GM13977 (cell line): Measurements from ENCODE around the gene CDH13.

ENCODE experiments used
- DNase-seq: peaks from one replicate; pipeline ENCODE4 v3.0.0; 2012; ENCODE audit warnings: low spot score
- in situ Hi-C: fragments of 300-500 bp; cut with MboI; formaldehyde crosslinking; loops from one replicate; pipeline ENCODE4 v1.12.0; 2022; ENCODE audit warnings: low sequenced_read_pairs, low pct_unique_long_range_greater_than_20kb, mixed read lengths, inconsistent platforms; ENCODE audit not compliant: unreplicated experiment
- TF ChIP-seq, protein P1 (sequence below): IDR thresholded peaks from 2 replicates; pipeline ENCODE4 v1.5.1; 2012; ENCODE audit warnings: mild to moderate bottlenecking, control low read depth; ENCODE audit not compliant: insufficient read depth; ENCODE audit errors: extremely low read depth, missing control alignments

CDH13 gene

DNA sequence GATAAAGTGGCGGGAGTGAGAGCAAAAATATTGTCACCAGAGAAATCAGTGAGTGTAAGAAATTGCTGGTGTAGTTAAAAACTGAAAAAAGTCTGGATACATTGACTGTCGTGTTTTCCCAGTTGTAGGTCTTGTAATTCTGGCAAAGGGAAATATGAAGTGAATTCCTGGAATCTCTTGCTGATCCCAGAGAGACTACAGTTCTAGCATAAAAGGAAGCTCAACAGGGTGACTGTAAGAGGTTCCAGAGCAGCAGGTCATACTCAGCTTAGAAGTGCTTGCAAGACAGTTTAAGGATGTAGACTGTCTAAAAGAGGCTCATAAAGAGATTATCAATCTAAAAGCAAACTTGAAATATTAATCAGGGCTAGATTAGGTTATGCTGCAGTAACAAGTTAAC is 890.2 kb downstream of the CDH13 start:
- DNase-seq, result no peak
- in situ Hi-C loops, result no loop called here
- TF ChIP-seq, protein P1, sequence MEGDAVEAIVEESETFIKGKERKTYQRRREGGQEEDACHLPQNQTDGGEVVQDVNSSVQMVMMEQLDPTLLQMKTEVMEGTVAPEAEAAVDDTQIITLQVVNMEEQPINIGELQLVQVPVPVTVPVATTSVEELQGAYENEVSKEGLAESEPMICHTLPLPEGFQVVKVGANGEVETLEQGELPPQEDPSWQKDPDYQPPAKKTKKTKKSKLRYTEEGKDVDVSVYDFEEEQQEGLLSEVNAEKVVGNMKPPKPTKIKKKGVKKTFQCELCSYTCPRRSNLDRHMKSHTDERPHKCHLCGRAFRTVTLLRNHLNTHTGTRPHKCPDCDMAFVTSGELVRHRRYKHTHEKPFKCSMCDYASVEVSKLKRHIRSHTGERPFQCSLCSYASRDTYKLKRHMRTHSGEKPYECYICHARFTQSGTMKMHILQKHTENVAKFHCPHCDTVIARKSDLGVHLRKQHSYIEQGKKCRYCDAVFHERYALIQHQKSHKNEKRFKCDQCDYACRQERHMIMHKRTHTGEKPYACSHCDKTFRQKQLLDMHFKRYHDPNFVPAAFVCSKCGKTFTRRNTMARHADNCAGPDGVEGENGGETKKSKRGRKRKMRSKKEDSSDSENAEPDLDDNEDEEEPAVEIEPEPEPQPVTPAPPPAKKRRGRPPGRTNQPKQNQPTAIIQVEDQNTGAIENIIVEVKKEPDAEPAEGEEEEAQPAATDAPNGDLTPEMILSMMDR, result no peak

DNA sequence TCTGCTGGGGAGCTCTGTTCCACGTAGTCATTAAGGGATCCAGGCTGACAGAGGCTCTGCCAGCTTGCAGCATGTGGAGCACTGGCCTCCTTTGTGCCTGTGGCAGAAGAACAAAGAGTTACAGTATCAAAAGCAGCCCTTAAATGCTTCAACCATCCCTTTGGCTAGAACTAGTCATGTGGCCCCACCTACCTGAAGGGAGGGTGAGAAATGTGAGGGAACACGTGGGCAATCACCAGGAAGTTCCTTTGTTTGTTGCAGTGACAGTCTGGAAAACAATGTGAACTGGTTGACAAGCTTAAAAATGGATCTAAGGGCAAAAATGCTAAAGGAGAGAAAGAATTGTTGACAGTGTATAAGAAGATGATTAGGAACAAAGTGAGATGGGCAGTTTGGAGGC is 890.6 kb downstream of the CDH13 start:
- no peak for DNase-seq
- TF ChIP-seq, protein P1, result no peak
- in situ Hi-C loops, result no loop called here

DNA sequence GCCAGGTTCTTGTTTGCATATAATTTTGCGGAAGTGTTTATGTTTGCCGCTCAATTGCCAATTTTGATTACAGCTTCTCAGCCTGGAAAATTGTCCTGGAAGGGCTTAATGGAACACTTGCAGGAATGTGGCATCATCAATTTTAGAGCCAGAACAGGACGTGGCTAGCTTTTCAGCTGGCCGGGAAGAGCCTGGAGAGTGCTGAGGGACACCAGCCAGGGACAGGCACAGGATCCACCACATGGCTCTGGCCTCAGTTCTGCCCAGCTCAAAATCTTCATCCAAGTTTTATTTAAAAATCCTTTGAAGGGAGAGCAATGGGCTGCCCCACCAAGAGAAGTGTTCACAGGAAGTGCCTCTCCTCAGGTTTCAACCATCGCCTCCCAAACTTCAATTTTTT is 893.8 kb downstream of the CDH13 start:
- no peak for DNase-seq
- in situ Hi-C loops, result no loop called here
- TF ChIP-seq, protein P1, result no peak

DNA sequence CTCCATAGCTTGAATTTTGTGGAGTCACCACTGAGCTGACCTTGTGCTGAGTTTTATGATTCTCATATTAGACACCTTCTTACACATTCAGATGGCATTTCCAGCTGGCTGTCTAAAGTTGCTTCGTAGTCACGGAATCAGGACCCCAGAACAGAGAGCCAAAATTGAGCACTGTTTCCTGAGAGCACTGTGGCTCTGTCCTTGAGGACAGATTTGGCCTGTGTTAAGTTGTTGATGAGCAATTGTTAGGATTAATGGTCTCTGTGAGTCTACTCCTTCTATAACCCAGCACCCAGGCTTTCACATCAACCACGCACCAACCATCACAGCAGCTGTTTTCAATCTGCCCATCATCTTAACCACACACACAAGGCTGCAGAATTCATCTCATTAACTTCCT is 903.5 kb downstream of the CDH13 start:
- TF ChIP-seq, protein P1, result no peak
- DNase-seq, result no peak
- in situ Hi-C loops, result no loop called here

DNA sequence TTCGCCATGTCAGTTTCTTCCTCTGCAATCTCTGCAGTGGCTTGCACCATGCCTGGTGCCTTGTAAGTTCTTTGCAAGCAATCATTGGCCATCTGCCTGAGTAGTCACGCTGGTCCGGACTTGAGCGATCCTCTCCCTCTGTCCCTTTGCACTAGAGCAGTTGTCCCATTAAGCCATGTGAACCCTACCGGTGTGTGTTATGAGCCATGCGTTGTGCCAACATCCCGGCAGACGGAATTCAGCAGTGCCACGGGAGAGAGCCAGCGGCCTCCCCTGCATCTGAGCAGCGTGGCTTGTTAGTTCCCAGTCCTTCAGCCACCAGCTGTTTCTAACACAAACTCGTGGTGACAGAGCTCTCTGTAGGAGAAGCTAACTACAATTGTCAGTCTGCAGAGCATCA is 905.9 kb downstream of the CDH13 start:
- no peak for DNase-seq
- in situ Hi-C loops, result no loop called here
- TF ChIP-seq, protein P1, result no peak

DNA sequence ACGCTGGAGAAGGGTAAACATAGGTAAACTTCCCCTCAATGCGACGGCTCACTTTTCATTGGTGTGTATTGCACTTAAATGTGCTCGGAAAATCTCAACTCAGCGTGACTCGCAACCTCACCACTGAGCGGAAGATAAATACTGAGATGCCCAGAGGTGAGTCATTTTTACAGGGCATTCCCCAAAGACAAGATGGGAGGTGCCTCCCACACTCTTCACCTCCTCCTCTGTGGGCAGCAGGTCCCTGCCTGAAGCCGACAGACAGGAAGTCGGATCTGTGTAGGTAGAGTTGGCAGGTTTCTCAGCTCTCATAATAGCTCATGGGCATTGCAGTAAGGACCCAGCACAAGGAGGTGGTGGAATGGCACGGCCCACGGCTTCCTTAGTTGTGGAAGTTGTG is 906.4 kb downstream of the CDH13 start:
- in situ Hi-C loops, result no loop called here
- TF ChIP-seq, protein P1, result no peak
- no peak for DNase-seq

DNA sequence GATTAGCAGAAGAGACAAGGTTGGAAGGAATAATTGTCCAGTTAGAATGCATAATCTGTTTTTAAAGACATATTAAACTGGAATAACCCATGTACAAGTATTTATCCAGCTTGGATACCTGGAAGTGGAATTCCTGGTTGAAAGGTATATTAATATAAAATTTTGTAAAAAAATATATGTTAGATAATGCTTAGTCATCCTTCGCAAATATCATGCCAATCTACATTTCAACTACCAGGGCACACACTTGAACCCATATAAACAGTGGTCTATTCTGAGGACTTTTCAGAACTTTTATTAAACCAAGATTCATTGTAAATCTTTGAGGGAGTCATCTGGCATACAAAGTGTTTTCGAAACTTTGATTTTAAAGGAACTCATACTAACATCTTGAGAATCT is 911.9 kb downstream of the CDH13 start:
- in situ Hi-C loops, result no loop called here
- no peak for DNase-seq
- TF ChIP-seq, protein P1, result no peak
